Heart left ventricle (tissue), 16 donors: ENCODE data around the gene CBX2. TPM values are rescaled to one million over a fixed set of nuclear protein-coding genes. Genes with fewer than 3 reads are reported as not detected.

Experiments used
- ATAC-seq, 4 donors: fragments of 200-7000 bp; cut with Tn5 transposase; one replicate each; pipeline ENCODE4 v1.9.1; 2020 to 2022; ENCODE audit warnings: moderate library complexity in 4 of 4, mild to moderate bottlenecking in 3 of 4, moderate number of reproducible peaks in 1 of 4
- DNase-seq, 5 donors: peaks; one replicate each; pipeline ENCODE4 v3.0.0-alpha.2; 2020
- H3K27ac ChIP-seq, 12 donors: fragments of 200-600 bp; sonication (generic) in 4 of 12; one replicate each; pipeline versions ENCODE4 v1.5.0 to v1.8.0; 2016 to 2022; ENCODE audit warnings: mild to moderate bottlenecking in 2 of 12
- H3K27me3 ChIP-seq, 9 donors: fragments of 200-600 bp; sonication (generic) in 2 of 9; one replicate each; pipeline versions ENCODE4 v1.5.1 to v1.8.0; 2016 to 2022; ENCODE audit warnings: mild to moderate bottlenecking in 3 of 9
- H3K36me3 ChIP-seq, 9 donors: fragments of 200-600 bp; sonication (generic) in 2 of 9; one replicate each; pipeline versions ENCODE4 v1.5.0 to v1.8.0; 2018 to 2022; ENCODE audit warnings: mild to moderate bottlenecking in 2 of 9
- H3K4me1 ChIP-seq, 12 donors: fragments of 200-600 bp; sonication (generic) in 4 of 12; one replicate each; pipeline versions ENCODE4 v1.5.0 to v1.8.0; 2016 to 2022; ENCODE audit warnings: mild to moderate bottlenecking in 3 of 12
- H3K4me3 ChIP-seq, 12 donors: fragments of 200-600 bp; sonication (generic) in 4 of 12; one replicate each; pipeline versions ENCODE4 v1.5.0 to v1.8.0; 2017 to 2022; ENCODE audit warnings: mild to moderate bottlenecking in 9 of 12, moderate library complexity in 4 of 12
- H3K9me3 ChIP-seq, 12 donors: fragments of 200-600 bp; sonication (generic) in 4 of 12; one replicate each; pipeline versions ENCODE4 v1.5.0 to v1.8.0; 2016 to 2022; ENCODE audit warnings: mild to moderate bottlenecking in 1 of 12
- POLR2A ChIP-seq, 2 donors: fragments of 450-650 bp; IDR thresholded peaks; one replicate each; pipeline ENCODE4 v1.6.1; 2017; ENCODE audit warnings: antibody characterized with exemption in 2 of 2, mild to moderate bottlenecking in 2 of 2, moderate library complexity in 2 of 2
- WGBS, 4 donors: extraction: QIAGEN DNeasy Blood & Tissue Kit in 2 of 4; methylation state at CpG; one replicate each; pipeline versions ENCODE4 v1.1.5 to v1.1.7; 2013 to 2018; 5-methylcytosine and 5-hydroxymethylcytosine counted together
- intact Hi-C, 10 donors: fragments of 100-400 bp; cut with DNase I; formaldehyde crosslinking; loops; one replicate each; pipeline versions ENCODE4 v1.11.1 to v1.14.2; 2022
- polyA plus RNA-seq, 2 donors: library from polyadenylated mRNA; stranded (reverse); fragments of 200-250 nt; gene quantifications; one replicate each; pipeline ENCODE4 v1.2.3, GENCODE V29; 2013
- total RNA-seq, 9 donors: library from RNA; depleted of rRNA in 2 of 9; stranded (reverse); fragments of >200 nt in 2 of 9; fragmentation: NEBNext Ultra II Directional in 3 of 9; extraction: Animal tissue kit (Norgen Biotek cat#: 25700) in 3 of 9; gene quantifications; one replicate each; pipeline versions ENCODE4 v1.1.0 to v1.2.4, GENCODE V29; 2016 to 2023
- TF ChIP-seq, protein P1 (sequence below), 12 donors: fragments of 200-600 bp; sonication (generic) in 4 of 12; IDR thresholded peaks; one replicate each; pipeline versions ENCODE4 v1.5.0 to v1.8.0; 2018 to 2022; ENCODE audit warnings: antibody characterized with exemption in 12 of 12, mild to moderate bottlenecking in 5 of 12
- donor health status: ischemic (EF 13 %, LVEDD 7.1; RV severe dilation, severe dysfunction).
- donor health status: healthy with polysubstance abuse.
- donor health status: DM: no; HTN: yes; CAD: no.
- donor health status: DM: no; HTN: no; CAD: no.
- donor health status: ischemic (EF 25% LVEDD 6.9; RV normal size, moderate dysfunction).
- donor health status: ischemic (EF 25% LVEDD 5.7; RV mildly dilated, moderate dysfunction).
- donor health status: healthy.
- donor health status: DM: yes; HTN: yes; CAD: no.
- donor health status: ischemic (EF 35%, LVEDD 5.7; RV mildly dilated, moderate dysfunction).
- donor health status: nonischemic (EF 11% LVEDD 7.7; RV severe dilation, severe dysfunction).
- donor health status: DM: yes; HTN: yes; CAD: no.
- donor health status: PGD.
- donor health status: ischemic (EF 29% LVEDD 5.4; RV normal size, mild dysfunction).
- donor health status: nonischemic (EF 23%, LVEDD 6.1; RV moderate dilation, normal function).

CBX2 gene
- total and polyA plus RNA-seq, 11 donors, result 2.4 to 4.3 (median 3.1) TPM

DNA sequence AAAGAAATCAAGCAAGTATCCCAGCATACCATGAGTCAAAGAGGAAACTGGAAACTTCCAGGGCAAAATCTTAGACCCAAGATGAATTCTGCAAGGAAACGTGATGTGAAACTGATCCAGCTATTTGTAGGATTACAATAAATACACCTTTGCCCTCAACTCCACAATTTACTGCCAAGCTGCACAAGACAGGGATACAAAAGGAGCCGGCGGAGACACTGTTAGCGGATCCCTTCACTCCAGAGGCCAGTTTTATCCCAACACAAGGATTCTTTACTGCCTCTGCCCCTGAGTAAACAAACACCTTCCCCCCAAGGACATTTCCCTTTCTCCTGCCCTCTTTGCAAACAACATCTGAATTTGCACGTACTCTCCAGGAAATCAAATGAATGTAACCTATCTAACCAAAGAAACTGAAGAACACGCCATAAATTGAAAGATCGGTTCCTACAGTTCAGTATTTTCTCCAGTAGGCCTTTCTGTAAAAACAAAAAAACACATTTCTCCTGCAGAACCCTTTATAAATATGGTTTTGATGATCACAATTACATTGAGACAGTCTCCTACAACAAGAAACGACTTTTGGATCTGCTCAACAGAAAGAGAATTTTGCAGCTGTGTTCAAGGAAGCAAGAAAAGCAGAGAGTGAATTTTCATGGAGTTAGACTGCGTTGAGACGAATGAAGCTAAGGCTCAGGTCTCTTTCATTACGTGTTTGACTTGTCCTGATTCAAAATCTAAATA, 1.4 kb upstream of the CBX2 start:
- Histone ChIP-seq H3K36me3 (no peaks in the 10 kb centered on the region), H3K4me3 (peak overlapping the region in 7 of 12 donors; percentile 60 to 96 (median 70)), H3K4me1 (peaks cover 0 to 35% (median 17%) of the 10 kb centered on the region in 12 donors), H3K27ac (peak overlapping the region; percentile 55 to 84 (median 74)), H3K27me3 (peaks cover 0 to 69% (median 10%) of the 10 kb centered on the region in 9 donors), H3K9me3 (no peaks in the 10 kb centered on the region)
- intact Hi-C loops, result loop anchor here in 3 of 10 donors (2.0 to 5.0 kb wide), 2 partner anchors 30 to 34 kb away; no protein-coding TSS in a partner anchor
- ATAC-seq, result no peak
- WGBS, 4 donors, result 53 to 67% (median 61%) methylated on average over 11 of the region's 11 CpGs
- DNase-seq, result no peak
- TF ChIP-seq POLR2A (IDR thresholded peaks at IDR 0.05), result no peak
- TF ChIP-seq, protein P1, sequence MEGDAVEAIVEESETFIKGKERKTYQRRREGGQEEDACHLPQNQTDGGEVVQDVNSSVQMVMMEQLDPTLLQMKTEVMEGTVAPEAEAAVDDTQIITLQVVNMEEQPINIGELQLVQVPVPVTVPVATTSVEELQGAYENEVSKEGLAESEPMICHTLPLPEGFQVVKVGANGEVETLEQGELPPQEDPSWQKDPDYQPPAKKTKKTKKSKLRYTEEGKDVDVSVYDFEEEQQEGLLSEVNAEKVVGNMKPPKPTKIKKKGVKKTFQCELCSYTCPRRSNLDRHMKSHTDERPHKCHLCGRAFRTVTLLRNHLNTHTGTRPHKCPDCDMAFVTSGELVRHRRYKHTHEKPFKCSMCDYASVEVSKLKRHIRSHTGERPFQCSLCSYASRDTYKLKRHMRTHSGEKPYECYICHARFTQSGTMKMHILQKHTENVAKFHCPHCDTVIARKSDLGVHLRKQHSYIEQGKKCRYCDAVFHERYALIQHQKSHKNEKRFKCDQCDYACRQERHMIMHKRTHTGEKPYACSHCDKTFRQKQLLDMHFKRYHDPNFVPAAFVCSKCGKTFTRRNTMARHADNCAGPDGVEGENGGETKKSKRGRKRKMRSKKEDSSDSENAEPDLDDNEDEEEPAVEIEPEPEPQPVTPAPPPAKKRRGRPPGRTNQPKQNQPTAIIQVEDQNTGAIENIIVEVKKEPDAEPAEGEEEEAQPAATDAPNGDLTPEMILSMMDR (IDR thresholded peaks at IDR 0.05), result no peak

DNA sequence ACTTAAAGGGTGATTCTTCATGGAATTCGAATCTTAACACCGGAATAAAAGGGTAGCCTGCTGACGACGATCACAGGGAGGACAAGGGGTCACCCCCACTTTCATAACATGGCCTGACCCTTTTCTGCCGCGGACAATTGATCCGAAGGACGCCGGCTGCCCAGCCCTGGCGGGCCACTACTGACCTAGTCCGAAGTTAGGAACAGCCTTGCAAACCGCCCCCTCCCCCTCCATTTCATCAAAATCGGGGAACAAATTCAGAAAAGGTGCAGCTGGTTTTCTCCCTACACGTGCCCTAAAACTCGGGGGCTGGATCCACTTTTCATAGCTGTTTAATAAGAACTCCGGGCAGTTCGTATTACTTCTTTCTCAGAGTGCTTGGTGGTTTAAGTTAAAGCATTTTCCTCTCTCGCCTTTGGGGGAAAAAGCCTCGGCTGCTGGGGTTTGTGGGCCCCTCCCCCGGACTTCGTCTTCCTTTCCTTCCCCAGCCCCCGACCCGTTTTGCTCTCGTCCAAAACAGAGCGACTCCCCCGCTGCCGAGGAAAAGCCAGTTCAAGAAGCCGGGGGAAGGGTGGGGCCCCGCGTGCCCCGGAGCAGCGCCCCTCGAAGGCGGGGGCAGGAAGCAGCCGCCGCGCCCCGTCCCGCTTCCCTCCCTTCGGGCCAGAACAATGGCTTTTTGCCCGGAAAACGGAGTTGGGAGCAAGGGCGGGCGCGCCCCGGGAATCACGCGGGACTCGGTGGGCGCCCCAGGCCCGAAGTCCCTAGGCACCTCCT, 641 bp upstream of the CBX2 start:
- ATAC-seq (peak; percentile 30 to 84 (median 62)), DNase-seq (peak; percentile 79 to 83 (median 82))
- Histone ChIP-seq H3K9me3 (no peaks in the 10 kb centered on the region), H3K4me3 (peak overlapping the region; percentile 26 to 96 (median 62)), H3K27me3 (peaks cover 0 to 70% (median 8%) of the 10 kb centered on the region in 9 donors), H3K4me1 (peaks cover 0 to 38% (median 17%) of the 10 kb centered on the region in 12 donors), H3K27ac (peak overlapping the region; percentile 55 to 84 (median 74)), H3K36me3 (no peaks in the 10 kb centered on the region)
- intact Hi-C loops, result loop anchor here in 3 of 10 donors (2.0 to 5.0 kb wide), 2 partner anchors 31 to 35 kb away; no protein-coding TSS in a partner anchor
- TF ChIP-seq, protein P1 (IDR thresholded peaks at IDR 0.05), result peak in 6 of 12 donors; percentile 16 to 50 (median 32)
- TF ChIP-seq POLR2A (IDR thresholded peaks at IDR 0.05), result no peak
- 5 to 9% (median 7%) methylated on average over 44 to 51 of the region's 51 CpGs for WGBS, 4 donors

DNA sequence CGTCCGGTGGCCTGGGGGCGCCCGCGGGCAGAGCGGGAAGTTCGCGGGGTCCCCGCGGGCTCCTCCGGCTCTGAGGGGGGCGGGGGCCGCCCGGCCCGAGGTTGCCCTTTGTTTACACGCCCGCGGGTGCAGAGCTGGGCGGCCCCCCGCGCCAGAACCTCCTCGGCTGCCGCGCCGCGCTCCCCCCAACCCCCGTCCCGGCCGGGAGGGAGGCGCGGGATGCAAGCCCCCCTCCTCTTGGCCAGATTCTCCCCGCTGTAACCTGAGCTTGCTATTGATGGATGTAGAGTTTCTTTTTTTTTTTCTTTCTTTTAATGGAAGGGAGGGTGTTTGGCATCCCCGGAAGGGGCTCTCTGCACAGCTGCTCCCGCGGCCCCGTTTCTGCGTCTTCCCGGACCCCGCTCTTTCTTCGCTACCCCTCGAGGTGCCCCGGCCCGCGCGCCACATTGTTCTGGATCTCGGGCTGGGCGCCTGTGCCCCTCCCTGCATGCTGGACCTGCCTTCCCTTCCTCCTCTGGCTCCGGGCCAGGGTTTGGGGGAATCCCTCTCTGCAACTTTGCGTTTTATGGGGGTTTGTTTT, 646 bp downstream of the CBX2 start:
- H3K9me3 ChIP-seq, result no peaks in the 10 kb centered on the region
- ATAC-seq (peak in 2 of 4 donors; percentile 5), DNase-seq (peak in 1 of 5 donors; percentile 69)
- H3K27ac ChIP-seq, result peak overlapping the region in 9 of 12 donors; percentile 22 to 82 (median 69)
- H3K4me3 ChIP-seq, result peak overlapping the region; percentile 47 to 96 (median 76)
- TF ChIP-seq, protein P1 (IDR thresholded peaks at IDR 0.05), result no peak
- no peak for TF ChIP-seq POLR2A (IDR thresholded peaks at IDR 0.05)
- peaks cover 0 to 38% (median 17%) of the 10 kb centered on the region in 12 donors for H3K4me1 ChIP-seq
- peaks cover 0 to 63% (median 5%) of the 10 kb centered on the region in 9 donors for H3K27me3 ChIP-seq
- WGBS, 4 donors, result 3 to 6% (median 4%) methylated on average over 26 to 49 of the region's 49 CpGs
- intact Hi-C loops, result loop anchor here in 2 of 10 donors (5.0 kb wide), 1 partner anchor 36 kb away; no protein-coding TSS in a partner anchor
- H3K36me3 ChIP-seq, result no peaks in the 10 kb centered on the region
